ENCODE data around the gene DPH3. TPM values are rescaled to one million over a fixed set of nuclear protein-coding genes. Genes with fewer than 3 reads are reported as not detected.

The DPH3 gene
- total RNA-seq, 1 donor from 2014 or later, result 15.0 TPM

GRCh38 chr3:16236030-16236639, 28.6 kb downstream of the DPH3 start:
- TF ChIP-seq, protein P1, sequence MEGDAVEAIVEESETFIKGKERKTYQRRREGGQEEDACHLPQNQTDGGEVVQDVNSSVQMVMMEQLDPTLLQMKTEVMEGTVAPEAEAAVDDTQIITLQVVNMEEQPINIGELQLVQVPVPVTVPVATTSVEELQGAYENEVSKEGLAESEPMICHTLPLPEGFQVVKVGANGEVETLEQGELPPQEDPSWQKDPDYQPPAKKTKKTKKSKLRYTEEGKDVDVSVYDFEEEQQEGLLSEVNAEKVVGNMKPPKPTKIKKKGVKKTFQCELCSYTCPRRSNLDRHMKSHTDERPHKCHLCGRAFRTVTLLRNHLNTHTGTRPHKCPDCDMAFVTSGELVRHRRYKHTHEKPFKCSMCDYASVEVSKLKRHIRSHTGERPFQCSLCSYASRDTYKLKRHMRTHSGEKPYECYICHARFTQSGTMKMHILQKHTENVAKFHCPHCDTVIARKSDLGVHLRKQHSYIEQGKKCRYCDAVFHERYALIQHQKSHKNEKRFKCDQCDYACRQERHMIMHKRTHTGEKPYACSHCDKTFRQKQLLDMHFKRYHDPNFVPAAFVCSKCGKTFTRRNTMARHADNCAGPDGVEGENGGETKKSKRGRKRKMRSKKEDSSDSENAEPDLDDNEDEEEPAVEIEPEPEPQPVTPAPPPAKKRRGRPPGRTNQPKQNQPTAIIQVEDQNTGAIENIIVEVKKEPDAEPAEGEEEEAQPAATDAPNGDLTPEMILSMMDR (IDR thresholded peaks at IDR 0.05; ENCODE audit: insufficient read depth, low read length, severe bottlenecking), result no peak
- Histone ChIP-seq H3K36me3 (ENCODE audit: control insufficient read depth, insufficient read depth, low read length) (no peaks in the 10 kb centered on the region), H3K27me3 (ENCODE audit: control insufficient read depth, insufficient read depth, low read length) (no peaks in the 10 kb centered on the region), H3K4me3 (ENCODE audit: low read depth, low read length) (no peak overlapping the region)
- FAIRE-seq (no peak), DNase-seq (ENCODE audit: low read depth) (no peak)

GRCh38 chr3:16234281-16234680, 30.5 kb downstream of the DPH3 start:
- FAIRE-seq, result no peak
- no peak for DNase-seq (ENCODE audit: low read depth)
- TF ChIP-seq, protein P1 (IDR thresholded peaks at IDR 0.05; ENCODE audit: insufficient read depth, low read length, severe bottlenecking), result no peak
- no peaks in the 10 kb centered on the region for H3K36me3 ChIP-seq (ENCODE audit: control insufficient read depth, insufficient read depth, low read length)
- H3K4me3 ChIP-seq (ENCODE audit: low read depth, low read length), result no peak overlapping the region
- no peaks in the 10 kb centered on the region for H3K27me3 ChIP-seq (ENCODE audit: control insufficient read depth, insufficient read depth, low read length)

DNA sequence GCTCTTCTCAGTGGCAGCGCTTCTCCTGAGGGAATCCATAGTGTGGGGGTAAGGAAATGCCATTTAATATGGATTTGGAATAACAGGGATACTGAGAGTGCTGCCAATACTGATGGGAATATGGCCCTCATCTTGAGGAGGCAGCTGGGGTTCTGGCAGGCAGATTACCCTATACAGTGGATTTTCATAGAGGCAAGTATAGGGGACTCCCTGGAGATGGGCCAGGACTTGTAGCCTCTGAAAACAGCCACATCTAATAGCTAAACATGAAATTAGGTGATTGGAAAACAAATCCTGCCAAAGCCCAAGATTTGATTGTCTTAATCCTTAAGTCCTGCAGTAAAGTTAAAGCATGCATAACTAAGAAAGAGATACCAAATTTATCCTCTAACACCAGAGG, 30.9 kb downstream of the DPH3 start:
- DNase-seq (ENCODE audit: low read depth) (no peak), FAIRE-seq (no peak)
- Histone ChIP-seq H3K27me3 (ENCODE audit: control insufficient read depth, insufficient read depth, low read length) (no peaks in the 10 kb centered on the region), H3K36me3 (ENCODE audit: control insufficient read depth, insufficient read depth, low read length) (no peaks in the 10 kb centered on the region), H3K4me3 (ENCODE audit: low read depth, low read length) (no peak overlapping the region)
- TF ChIP-seq, protein P1 (IDR thresholded peaks at IDR 0.05; ENCODE audit: insufficient read depth, low read length, severe bottlenecking), result no peak

- Histone ChIP-seq H3K36me3 (ENCODE audit: control insufficient read depth, insufficient read depth, low read length) (no peaks in the 10 kb centered on the region), H3K4me3 (ENCODE audit: low read depth, low read length) (no peak overlapping the region), H3K27me3 (ENCODE audit: control insufficient read depth, insufficient read depth, low read length) (no peaks in the 10 kb centered on the region)
- no peak for DNase-seq (ENCODE audit: low read depth)
- TF ChIP-seq, protein P1 (IDR thresholded peaks at IDR 0.05; ENCODE audit: insufficient read depth, low read length, severe bottlenecking), result no peak
- no peak for FAIRE-seq
Observed at GRCh38 chr3:16231983-16232382, 32.8 kb downstream of the DPH3 start.

DNA sequence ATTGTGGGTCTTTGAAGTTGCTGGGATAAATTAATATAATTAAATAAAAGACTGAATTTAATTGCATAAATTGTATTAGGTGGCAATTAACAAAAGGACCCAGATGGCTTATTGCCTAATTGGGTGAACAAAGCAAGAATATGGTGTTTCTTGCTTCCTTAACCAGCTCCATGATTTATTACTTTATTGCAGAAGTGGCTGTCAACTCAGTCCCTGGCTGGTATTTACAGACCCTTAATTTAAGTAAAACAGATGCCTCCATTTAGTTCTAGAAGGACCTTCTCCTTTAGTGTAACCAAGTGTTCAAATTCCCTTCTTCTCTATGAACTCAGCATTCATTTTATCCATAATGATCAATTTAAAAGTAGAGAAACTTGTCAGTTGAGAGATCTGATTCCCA, 35.1 kb downstream of the DPH3 start:
- Histone ChIP-seq H3K27me3 (ENCODE audit: control insufficient read depth, insufficient read depth, low read length) (no peaks in the 10 kb centered on the region), H3K4me3 (ENCODE audit: low read depth, low read length) (no peak overlapping the region), H3K36me3 (ENCODE audit: control insufficient read depth, insufficient read depth, low read length) (no peaks in the 10 kb centered on the region)
- FAIRE-seq, result no peak
- DNase-seq (ENCODE audit: low read depth), result no peak
- TF ChIP-seq, protein P1 (IDR thresholded peaks at IDR 0.05; ENCODE audit: insufficient read depth, low read length, severe bottlenecking), result no peak

GRCh38 chr3:16227566-16227965, 37.2 kb downstream of the DPH3 start:
- FAIRE-seq (no peak), DNase-seq (ENCODE audit: low read depth) (no peak)
- TF ChIP-seq, protein P1 (IDR thresholded peaks at IDR 0.05; ENCODE audit: insufficient read depth, low read length, severe bottlenecking), result no peak
- no peak overlapping the region for H3K4me3 ChIP-seq (ENCODE audit: low read depth, low read length)
- no peaks in the 10 kb centered on the region for H3K36me3 ChIP-seq (ENCODE audit: control insufficient read depth, insufficient read depth, low read length)
- no peaks in the 10 kb centered on the region for H3K27me3 ChIP-seq (ENCODE audit: control insufficient read depth, insufficient read depth, low read length)

All from bronchial epithelial cell (primary cell).